Urothelium cell line (cell line): Measurements from ENCODE around the gene KCNH4.
"Not testable (repeated sequence)": the region's sequence is repeated elsewhere in the genome, so short reads cannot be mapped to it uniquely, and the experiment has no call there.

Source experiments
- DNase-seq: peaks from one replicate; pipeline ENCODE4 v3.0.0; 2011; ENCODE audit warnings: low spot score, mixed read lengths
- FAIRE-seq: peaks from 2 replicates; lab custom pipeline; 2011; peaks lifted over from hg19 to GRCh38; lab: Jason Lieb, UNC

KCNH4 gene

GRCh38 chr17:42141382-42141781 is 39.6 kb downstream of the KCNH4 start:
- no peak for FAIRE-seq
- no peak for DNase-seq

- DNase-seq, FAIRE-seq: not testable (repeated sequence)
Observed at GRCh38 chr17:42140690-42141089, 40.3 kb downstream of the KCNH4 start.

GRCh38 chr17:42138749-42139492 is 42.0 kb downstream of the KCNH4 start:
- FAIRE-seq (no peak), DNase-seq (no peak)

GRCh38 chr17:42136654-42137051 is 44.3 kb downstream of the KCNH4 start:
- no peak for FAIRE-seq
- no peak for DNase-seq

GRCh38 chr17:42135664-42136653 is 45.0 kb downstream of the KCNH4 start:
- FAIRE-seq (no peak), DNase-seq (no peak)

GRCh38 chr17:42135151-42135550 is 45.8 kb downstream of the KCNH4 start:
- FAIRE-seq, result no peak

GRCh38 chr17:42133461-42134041 is 47.4 kb downstream of the KCNH4 start:
- FAIRE-seq (no peak), DNase-seq (no peak)

More at GRCh38 chr17:42135151-42135550, 45.8 kb downstream of the KCNH4 start:
- no peak for DNase-seq

GRCh38 chr17:42132941-42133340 is 48.0 kb downstream of the KCNH4 start:
- DNase-seq (peak; percentile 35), FAIRE-seq (no peak)

GRCh38 chr17:42131981-42132432 is 48.9 kb downstream of the KCNH4 start:
- DNase-seq (no peak), FAIRE-seq (no peak)

- peak; percentile 74 for FAIRE-seq
- DNase-seq, result no peak
Observed at GRCh38 chr17:42131232-42131631, 49.7 kb downstream of the KCNH4 start.

- DNase-seq (no peak), FAIRE-seq (no peak)
Observed at GRCh38 chr17:42130310-42130936, 50.5 kb downstream of the KCNH4 start.

- DNase-seq (no peak), FAIRE-seq (no peak)
Observed at GRCh38 chr17:42129109-42129837, 51.7 kb downstream of the KCNH4 start.

- DNase-seq, result no peak
- no peak for FAIRE-seq
Observed at GRCh38 chr17:42127414-42127813, 53.5 kb downstream of the KCNH4 start.

GRCh38 chr17:42126836-42127235 is 54.1 kb downstream of the KCNH4 start:
- FAIRE-seq (no peak), DNase-seq (no peak)

GRCh38 chr17:42125565-42125964 is 55.4 kb downstream of the KCNH4 start:
- FAIRE-seq, result no peak
- no peak for DNase-seq

GRCh38 chr17:42124256-42124655 is 56.7 kb downstream of the KCNH4 start:
- FAIRE-seq (no peak), DNase-seq (no peak)

- FAIRE-seq, result no peak
- no peak for DNase-seq
Observed at GRCh38 chr17:42122371-42123303, 58.3 kb downstream of the KCNH4 start, which contains the start of gene HSPB9. Gene HSPB9 (plus strand): TSS chr17:42122804. CDS start chr17:42122851, 47 bp downstream.

- FAIRE-seq, result peak; percentile 95
- peak; percentile 98 for DNase-seq
Observed at GRCh38 chr17:42120770-42121769, 59.9 kb downstream of the KCNH4 start, which contains the start of gene KAT2A. Gene KAT2A (minus strand): TSS chr17:42121367. CDS start chr17:42121304, 63 bp downstream.
